Measurements from ENCODE around the gene SRR. TPM values are rescaled to one million over a fixed set of nuclear protein-coding genes. Genes with fewer than 3 reads are reported as not detected.

Gene SRR
- total and polyA plus RNA-seq, 3 experiments from 2014 or later = 5.7 to 13.4 (median 11.7) TPM

Other genes with a start within 250 kb of the SRR start
- gene HIC1, start 248.8 kb upstream of the SRR start, total RNA-seq = 10 to 100 TPM; 39.5 to 42.7 TPM
- gene HIC1, start 248.8 kb upstream of the SRR start, polyA plus RNA-seq = 1.3 TPM
- 10 to 100 TPM; 53.3 to 54.1 TPM for gene SMG6, start 165 bp upstream of the SRR start, total RNA-seq
- 11.2 TPM for gene SMG6, start 165 bp upstream of the SRR start, polyA plus RNA-seq
- gene TSR1, start 32.5 kb downstream of the SRR start, total RNA-seq = 10 to 100 TPM; 97.7 to 99.4 TPM
- gene TSR1, start 32.5 kb downstream of the SRR start, polyA plus RNA-seq = 22.0 TPM
- gene SGSM2, start 33.6 kb downstream of the SRR start, total RNA-seq = 10 to 100 TPM; 39.8 to 43.1 TPM
- 16.3 TPM for gene SGSM2, start 33.6 kb downstream of the SRR start, polyA plus RNA-seq
- 10 to 100 TPM; 21.5 to 24.3 TPM for gene MNT, start 97.1 kb downstream of the SRR start, total RNA-seq
- 1.2 TPM for gene MNT, start 97.1 kb downstream of the SRR start, polyA plus RNA-seq
- gene METTL16, start 207.9 kb downstream of the SRR start, total RNA-seq = 10 to 100 TPM; 67.2 to 72.0 TPM
- 30.3 TPM for gene METTL16, start 207.9 kb downstream of the SRR start, polyA plus RNA-seq

All from CD8-positive, alpha-beta memory T cell (primary cell).